ENCODE measurements around the gene SLC2A10. TPM values are rescaled to one million over a fixed set of nuclear protein-coding genes. Genes with fewer than 3 reads are reported as not detected.

SLC2A10 gene
- polyA plus RNA-seq, 3 donors, result not detected

DNA sequence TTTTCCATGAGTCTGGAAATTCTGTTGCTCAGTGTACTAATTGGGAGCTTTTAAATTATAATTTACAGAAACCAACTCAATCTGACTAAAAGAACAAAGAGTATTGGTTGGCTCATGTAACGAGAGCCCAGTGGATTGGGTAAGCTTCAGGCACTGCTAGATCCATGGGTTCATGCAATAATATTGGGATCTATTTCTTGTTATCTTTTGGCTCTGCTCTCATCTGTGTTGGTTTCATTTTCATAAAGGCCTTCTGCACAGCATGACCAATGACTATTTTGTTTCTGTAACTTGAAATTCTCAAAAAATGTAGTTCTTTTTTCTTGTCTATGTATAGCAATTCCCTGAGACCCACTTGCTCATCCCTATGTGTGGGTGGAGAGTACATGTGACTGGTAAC lies 12.0 kb downstream of the SLC2A10 start:
- intact Hi-C loops (cut with micrococcal nuclease), result no loop called here
- WGBS (ENCODE audit: insufficient coverage), result no CpG with 5 or more reads among the region's 1 CpG
- H3K27me3 ChIP-seq (ENCODE audit: control insufficient read depth in 2 of 2, insufficient read depth in 2 of 2, low read length in 2 of 2), result no peaks in the 10 kb centered on the region
- no peaks in the 10 kb centered on the region for H3K4me1 ChIP-seq (ENCODE audit: control insufficient read depth in 1 of 2, insufficient read depth in 2 of 2, low read length in 2 of 2)
- no peak overlapping the region for H3K4me2 ChIP-seq (replicated peaks; ENCODE audit: extremely low read depth, low read length, poor library complexity, severe bottlenecking)
- TF ChIP-seq, protein P1, sequence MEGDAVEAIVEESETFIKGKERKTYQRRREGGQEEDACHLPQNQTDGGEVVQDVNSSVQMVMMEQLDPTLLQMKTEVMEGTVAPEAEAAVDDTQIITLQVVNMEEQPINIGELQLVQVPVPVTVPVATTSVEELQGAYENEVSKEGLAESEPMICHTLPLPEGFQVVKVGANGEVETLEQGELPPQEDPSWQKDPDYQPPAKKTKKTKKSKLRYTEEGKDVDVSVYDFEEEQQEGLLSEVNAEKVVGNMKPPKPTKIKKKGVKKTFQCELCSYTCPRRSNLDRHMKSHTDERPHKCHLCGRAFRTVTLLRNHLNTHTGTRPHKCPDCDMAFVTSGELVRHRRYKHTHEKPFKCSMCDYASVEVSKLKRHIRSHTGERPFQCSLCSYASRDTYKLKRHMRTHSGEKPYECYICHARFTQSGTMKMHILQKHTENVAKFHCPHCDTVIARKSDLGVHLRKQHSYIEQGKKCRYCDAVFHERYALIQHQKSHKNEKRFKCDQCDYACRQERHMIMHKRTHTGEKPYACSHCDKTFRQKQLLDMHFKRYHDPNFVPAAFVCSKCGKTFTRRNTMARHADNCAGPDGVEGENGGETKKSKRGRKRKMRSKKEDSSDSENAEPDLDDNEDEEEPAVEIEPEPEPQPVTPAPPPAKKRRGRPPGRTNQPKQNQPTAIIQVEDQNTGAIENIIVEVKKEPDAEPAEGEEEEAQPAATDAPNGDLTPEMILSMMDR (IDR thresholded peaks at IDR 0.05), result no peak
- no peaks in the 10 kb centered on the region for H3K27me3 Mint-ChIP-seq (ENCODE audit: low read depth in 3 of 3)
- H3K27ac ChIP-seq (ENCODE audit: low read depth in 1 of 2, low read length in 2 of 2), result no peak overlapping the region
- no peak overlapping the region for H2AFZ ChIP-seq (ENCODE audit: insufficient read depth, low read depth, low read length, poor library complexity, severe bottlenecking)
- peaks cover 0 to 13% of the 10 kb centered on the region in 2 donors for H3K9me3 ChIP-seq (replicated peaks in 1 of 2; ENCODE audit: control insufficient read depth in 1 of 2, insufficient read depth in 1 of 2, low read length in 2 of 2)
- H3K79me2 ChIP-seq (ENCODE audit: insufficient read depth, low read length), result no peaks in the 10 kb centered on the region
- no peak overlapping the region for H3K4me3 Mint-ChIP-seq
- peaks cover 0 to 13% (median 3%) of the 10 kb centered on the region in 7 donors for H3K9me3 Mint-ChIP-seq
- H3K36me3 ChIP-seq (replicated peaks in 1 of 2; ENCODE audit: control insufficient read depth in 1 of 2, insufficient read depth in 2 of 2, low read length in 2 of 2), result no peaks in the 10 kb centered on the region
- H4K20me1 ChIP-seq (ENCODE audit: insufficient read depth, low read length), result no peaks in the 10 kb centered on the region
- H3K4me1 Mint-ChIP-seq, result no peaks in the 10 kb centered on the region
- H3K4me3 ChIP-seq (replicated peaks in 1 of 3; ENCODE audit: low read depth in 2 of 3, low read length in 3 of 3), result no peak overlapping the region
- no peak overlapping the region for H3K9ac ChIP-seq (ENCODE audit: insufficient read depth, low read length, poor library complexity, severe bottlenecking)
- no peaks in the 10 kb centered on the region for H3K36me3 Mint-ChIP-seq
- H3K27ac Mint-ChIP-seq, result no peak overlapping the region
- no peak for DNase-seq

DNA sequence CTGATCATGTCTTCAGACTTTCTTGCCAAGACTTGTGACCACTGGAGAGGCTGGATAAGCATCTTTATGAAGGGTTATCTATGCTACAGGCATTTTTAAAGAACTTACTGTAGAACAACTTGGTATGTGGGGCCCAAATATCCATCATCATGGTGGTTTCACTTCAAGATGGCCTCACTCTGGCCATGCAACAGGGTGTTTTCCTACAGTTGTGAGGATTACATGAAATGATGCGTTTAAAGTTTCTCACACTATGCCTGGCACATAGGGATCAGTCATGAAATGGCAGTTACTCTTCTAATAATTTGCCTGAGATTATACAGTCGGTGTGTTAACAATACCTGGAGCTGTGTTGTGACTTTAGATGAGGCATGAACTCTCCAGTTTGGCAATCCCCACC lies 13.0 kb downstream of the SLC2A10 start:
- Histone ChIP-seq H3K27me3 (ENCODE audit: control insufficient read depth in 2 of 2, insufficient read depth in 2 of 2, low read length in 2 of 2) (no peaks in the 10 kb centered on the region), H3K27ac (ENCODE audit: low read depth in 1 of 2, low read length in 2 of 2) (no peak overlapping the region), H4K20me1 (ENCODE audit: insufficient read depth, low read length) (no peaks in the 10 kb centered on the region), H3K9me3 (replicated peaks in 1 of 2; ENCODE audit: control insufficient read depth in 1 of 2, insufficient read depth in 1 of 2, low read length in 2 of 2) (peaks cover 0 to 13% of the 10 kb centered on the region in 2 donors), H3K79me2 (ENCODE audit: insufficient read depth, low read length) (no peaks in the 10 kb centered on the region), H3K9ac (ENCODE audit: insufficient read depth, low read length, poor library complexity, severe bottlenecking) (no peak overlapping the region), H3K4me2 (replicated peaks; ENCODE audit: extremely low read depth, low read length, poor library complexity, severe bottlenecking) (no peak overlapping the region), H3K4me1 (ENCODE audit: control insufficient read depth in 1 of 2, insufficient read depth in 2 of 2, low read length in 2 of 2) (no peaks in the 10 kb centered on the region), H2AFZ (ENCODE audit: insufficient read depth, low read depth, low read length, poor library complexity, severe bottlenecking) (no peak overlapping the region), H3K4me3 (replicated peaks in 1 of 3; ENCODE audit: low read depth in 2 of 3, low read length in 3 of 3) (no peak overlapping the region), H3K36me3 (replicated peaks in 1 of 2; ENCODE audit: control insufficient read depth in 1 of 2, insufficient read depth in 2 of 2, low read length in 2 of 2) (no peaks in the 10 kb centered on the region)
- TF ChIP-seq, protein P1 (IDR thresholded peaks at IDR 0.05), result no peak
- H3K4me1 Mint-ChIP-seq, result no peaks in the 10 kb centered on the region
- peaks cover 0 to 13% (median 3%) of the 10 kb centered on the region in 7 donors for H3K9me3 Mint-ChIP-seq
- no peaks in the 10 kb centered on the region for H3K36me3 Mint-ChIP-seq
- 100% methylated on average over 1 of the region's 2 CpGs for WGBS (ENCODE audit: insufficient coverage)
- no peak for DNase-seq
- H3K27ac Mint-ChIP-seq, result no peak overlapping the region
- peaks cover 0 to 2% (median 0%) of the 10 kb centered on the region in 3 donors for H3K27me3 Mint-ChIP-seq (ENCODE audit: low read depth in 3 of 3)
- no peak overlapping the region for H3K4me3 Mint-ChIP-seq
- intact Hi-C loops (cut with micrococcal nuclease), result no loop called here

Data from CD14-positive monocyte (primary cell).